Measurements from ENCODE around the gene HAUS7. TPM values are rescaled to one million over a fixed set of nuclear protein-coding genes. Genes with fewer than 3 reads are reported as not detected.

The HAUS7 gene
- total RNA-seq, 1 donor from 2014 or later = 13.1 TPM

GRCh38 chrX:153445856-153446635 lies 24.3 kb downstream of the HAUS7 start, which contains the start of gene TREX2:
TREX2 (minus strand) TSS chrX:153446056; CDS start chrX:153445430, 626 bp downstream.
- no peaks in the 10 kb centered on the region for H3K36me3 ChIP-seq
- Mint-ChIP-seq H3K4me1 (no peaks in the 10 kb centered on the region), H3K9me3 (peaks cover 15% of the 10 kb centered on the region), H3K36me3 (peaks cover 2% of the 10 kb centered on the region), H3K4me3 (no peak within 1 kb of the TSS), H3K27me3 (ENCODE audit: insufficient read depth, low read depth) (no peaks in the 10 kb centered on the region), H3K27ac (no peak within 1 kb of the TSS)
- H3F3A ChIP-seq (ENCODE audit: low read depth) = no peaks in the 10 kb centered on the region
- H3K27me3 ChIP-seq = no peaks in the 10 kb centered on the region
- TF ChIP-seq EZH2 (IDR thresholded peaks at IDR 0.05) = no peak
- H3K4me2 ChIP-seq = no peak within 1 kb of the TSS
- DNase-seq (ENCODE audit: low spot score) = no peak
- H2AFZ ChIP-seq (replicated peaks) = no peak within 1 kb of the TSS
- no peaks in the 10 kb centered on the region for H4K20me1 ChIP-seq (ENCODE audit: low read depth)
- H3K9me3 ChIP-seq (ENCODE audit: low read depth) = no peaks in the 10 kb centered on the region
- no peak within 1 kb of the TSS for H3K9ac ChIP-seq
- no peaks in the 10 kb centered on the region for H3K4me1 ChIP-seq
- H3K79me2 ChIP-seq (ENCODE audit: low read depth) = no peaks in the 10 kb centered on the region
- no peak within 1 kb of the TSS for H3K4me3 ChIP-seq
- no peak within 1 kb of the TSS for H3K27ac ChIP-seq

DNA sequence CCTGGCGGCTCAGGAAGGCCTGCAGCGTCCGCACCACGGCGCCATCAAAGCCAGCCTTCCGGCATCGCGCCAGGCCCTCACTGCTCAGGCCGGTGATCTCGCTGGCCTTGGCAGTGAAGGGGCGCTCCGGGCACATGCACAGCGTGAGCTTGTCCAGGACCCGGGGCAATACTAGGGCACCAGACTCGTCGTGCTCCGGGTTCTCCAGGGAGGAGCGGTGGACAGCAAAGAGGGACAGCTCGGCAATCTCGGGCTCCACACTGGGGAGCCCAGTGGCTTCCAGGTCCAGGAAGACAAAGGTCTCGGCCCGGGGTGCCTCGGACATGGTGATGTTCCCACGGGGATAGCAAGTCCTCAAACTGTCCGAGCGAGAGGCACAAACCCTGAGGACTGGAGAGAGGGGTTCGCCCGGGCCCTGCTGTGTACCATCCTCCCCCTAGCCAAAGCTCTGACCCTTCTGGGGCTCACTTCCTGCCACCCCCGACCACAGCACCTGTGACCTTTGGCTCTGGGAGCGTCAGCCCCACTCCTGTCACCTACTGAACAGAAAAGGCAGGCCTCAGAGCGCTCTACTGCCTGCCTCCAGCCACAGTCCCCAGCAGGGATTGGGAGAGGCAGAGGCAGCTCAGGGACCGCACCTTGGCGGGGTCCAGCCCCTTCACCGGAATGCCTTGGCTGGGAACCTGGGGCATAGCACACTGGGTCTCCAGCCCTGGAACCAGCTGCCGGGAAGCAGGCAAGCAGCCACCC lies 25.1 kb downstream of the HAUS7 start:
- no peaks in the 10 kb centered on the region for H4K20me1 ChIP-seq (ENCODE audit: low read depth)
- H3K9ac ChIP-seq = no peak overlapping the region
- Mint-ChIP-seq H3K36me3 (peaks cover 2% of the 10 kb centered on the region), H3K9me3 (peaks cover 15% of the 10 kb centered on the region), H3K27ac (no peak overlapping the region), H3K4me3 (no peak overlapping the region), H3K27me3 (ENCODE audit: insufficient read depth, low read depth) (peaks cover 2% of the 10 kb centered on the region), H3K4me1 (no peaks in the 10 kb centered on the region)
- no peak for DNase-seq (ENCODE audit: low spot score)
- H3K27ac ChIP-seq = no peak overlapping the region
- H3K79me2 ChIP-seq (ENCODE audit: low read depth) = no peaks in the 10 kb centered on the region
- no peak overlapping the region for H3K4me2 ChIP-seq
- H3K4me3 ChIP-seq = no peak overlapping the region
- H3K27me3 ChIP-seq = no peaks in the 10 kb centered on the region
- H2AFZ ChIP-seq (replicated peaks) = no peak overlapping the region
- H3K36me3 ChIP-seq = no peaks in the 10 kb centered on the region
- no peaks in the 10 kb centered on the region for H3K9me3 ChIP-seq (ENCODE audit: low read depth)
- H3K4me1 ChIP-seq = no peaks in the 10 kb centered on the region
- H3F3A ChIP-seq (ENCODE audit: low read depth) = no peaks in the 10 kb centered on the region
- no peak for TF ChIP-seq CTCF (IDR thresholded peaks at IDR 0.05)
- no peak for TF ChIP-seq EZH2 (IDR thresholded peaks at IDR 0.05)
- TF ChIP-seq EZH2phosphoT487 (IDR thresholded peaks at IDR 0.05) = no peak

DNA sequence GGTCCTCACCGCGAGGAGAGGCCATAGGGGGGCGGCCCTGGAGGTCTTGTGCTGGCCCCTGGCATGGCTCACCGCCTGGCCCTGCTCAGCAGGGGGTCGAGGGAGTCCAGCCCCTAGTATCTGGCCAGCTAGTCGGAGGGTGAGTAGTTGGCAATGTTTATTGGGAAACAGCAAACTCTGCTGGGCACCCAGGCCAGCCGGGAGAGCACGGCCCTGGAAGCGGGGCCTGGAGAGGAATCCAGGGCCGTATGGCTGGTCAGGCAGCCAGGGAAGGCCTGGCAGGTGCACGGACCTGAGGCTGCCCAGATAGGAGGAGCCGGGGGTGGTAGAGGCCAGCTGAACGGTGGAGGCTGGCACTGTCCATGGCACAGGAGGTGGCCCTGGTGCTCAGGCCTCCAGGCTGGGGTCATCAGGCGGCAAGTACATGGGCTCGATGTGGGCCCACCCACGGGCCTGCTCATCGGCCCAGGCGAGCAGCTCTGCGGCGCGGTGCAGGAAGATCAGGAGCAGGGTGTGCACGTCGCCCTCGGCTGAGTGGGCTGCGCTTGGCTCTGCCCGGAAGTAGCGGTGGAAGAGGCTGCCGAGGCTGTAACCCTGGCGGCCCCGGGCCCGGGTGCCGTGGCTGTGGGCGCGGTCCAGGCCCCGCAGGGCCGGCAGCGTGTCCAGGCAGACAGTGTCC lies 25.9 kb downstream of the HAUS7 start:
- no peak overlapping the region for H3K4me3 Mint-ChIP-seq
- DNase-seq (ENCODE audit: low spot score) = no peak
- H3K9me3 Mint-ChIP-seq = peaks cover 15% of the 10 kb centered on the region

More for the DNA sequence above, 25.9 kb downstream of the HAUS7 start:
- Histone ChIP-seq H3K27me3 (no peaks in the 10 kb centered on the region), H3K27ac (no peak overlapping the region), H3K4me2 (no peak overlapping the region), H2AFZ (replicated peaks) (no peak overlapping the region), H3K9ac (no peak overlapping the region), H3K9me3 (ENCODE audit: low read depth) (no peaks in the 10 kb centered on the region), H4K20me1 (ENCODE audit: low read depth) (no peaks in the 10 kb centered on the region), H3K4me1 (no peaks in the 10 kb centered on the region), H3K36me3 (no peaks in the 10 kb centered on the region), H3K79me2 (ENCODE audit: low read depth) (no peaks in the 10 kb centered on the region), H3K4me3 (no peak overlapping the region), H3F3A (ENCODE audit: low read depth) (no peaks in the 10 kb centered on the region)
- H3K36me3 Mint-ChIP-seq = no peaks in the 10 kb centered on the region
- peaks cover 2% of the 10 kb centered on the region for H3K27me3 Mint-ChIP-seq (ENCODE audit: insufficient read depth, low read depth)
- TF ChIP-seq EZH2 (IDR thresholded peaks at IDR 0.05) (no peak), EZH2phosphoT487 (IDR thresholded peaks at IDR 0.05) (no peak), CTCF (IDR thresholded peaks at IDR 0.05) (no peak)
- no peak overlapping the region for H3K27ac Mint-ChIP-seq
- no peaks in the 10 kb centered on the region for H3K4me1 Mint-ChIP-seq
